GM23248 (cell line): Measurements from ENCODE around the gene LRBA. TPM values are rescaled to one million over a fixed set of nuclear protein-coding genes. Genes with fewer than 3 reads are reported as not detected.

ENCODE experiments used
- DNase-seq: peaks from one replicate; pipeline ENCODE4 v3.0.0-alpha.2; 2015
- H2AFZ ChIP-seq: fragments of 200-600 bp; sonication (generic); 2 replicates; pipeline ENCODE4 v1.6.1; 2016; ENCODE audit warnings: antibody characterized with exemption
- H3F3A ChIP-seq: fragments of 200-600 bp; sonication (generic); 2 replicates; pipeline ENCODE4 v1.6.1; 2016; ENCODE audit warnings: mild to moderate bottlenecking, antibody characterized with exemption, mixed run types; ENCODE audit not compliant: insufficient read depth
- H3K27ac ChIP-seq: fragments of 200-600 bp; sonication (generic); 2 replicates; pipeline ENCODE4 v1.5.1; 2016; ENCODE audit warnings: mild to moderate bottlenecking
- H3K27me3 ChIP-seq: fragments of 200-600 bp; sonication (generic); replicated peaks from 2 replicates; pipeline ENCODE4 v1.6.1; 2016; ENCODE audit warnings: mild to moderate bottlenecking; ENCODE audit not compliant: insufficient read depth
- H3K36me3 ChIP-seq: fragments of 200-600 bp; sonication (generic); 2 replicates; pipeline ENCODE4 v1.6.1; 2016; ENCODE audit warnings: low read depth, mild to moderate bottlenecking
- H3K4me1 ChIP-seq: fragments of 200-600 bp; sonication (generic); 2 replicates; pipeline ENCODE4 v1.6.1; 2016; ENCODE audit warnings: mild to moderate bottlenecking; ENCODE audit not compliant: insufficient read depth
- H3K4me2 ChIP-seq: fragments of 200-600 bp; sonication (generic); one replicate; pipeline ENCODE4 v1.6.1; 2016; ENCODE audit warnings: mild to moderate bottlenecking; ENCODE audit not compliant: unreplicated experiment
- H3K4me3 ChIP-seq: fragments of 200-600 bp; sonication (generic); 2 replicates; pipeline ENCODE4 v1.5.1; 2016; ENCODE audit warnings: mild to moderate bottlenecking
- H3K79me2 ChIP-seq: fragments of 200-600 bp; sonication (generic); 2 replicates; pipeline ENCODE4 v1.6.1; 2016; ENCODE audit warnings: mild to moderate bottlenecking; ENCODE audit not compliant: insufficient read depth
- H3K9ac ChIP-seq: fragments of 200-600 bp; sonication (generic); 2 replicates; pipeline ENCODE4 v1.6.1; 2016; ENCODE audit warnings: mild to moderate bottlenecking
- H3K9me2 ChIP-seq: fragments of 200-600 bp; sonication (generic); 2 replicates; pipeline ENCODE4 v1.6.1; 2016; ENCODE audit warnings: mixed run types, mild to moderate bottlenecking, moderate library complexity; ENCODE audit not compliant: insufficient read depth
- H3K9me3 ChIP-seq: fragments of 200-600 bp; sonication (generic); one replicate; pipeline ENCODE4 v1.6.1; 2017; ENCODE audit warnings: low read depth
- H4K20me1 ChIP-seq: fragments of 200-600 bp; sonication (generic); 2 replicates; pipeline ENCODE4 v1.6.0; 2016; ENCODE audit not compliant: insufficient read depth
- EZH2 ChIP-seq: fragments of 200-600 bp; sonication (generic); IDR thresholded peaks from 2 replicates; pipeline ENCODE4 v1.6.1; 2018; ENCODE audit warnings: antibody characterized with exemption, mild to moderate bottlenecking; ENCODE audit not compliant: insufficient read depth, poor library complexity, severe bottlenecking
- EZH2phosphoT487 ChIP-seq: fragments of 200-600 bp; sonication (generic); IDR thresholded peaks from 2 replicates; pipeline ENCODE4 v1.6.1; 2018; ENCODE audit warnings: antibody characterized with exemption, moderate library complexity, mild to moderate bottlenecking, low read depth; ENCODE audit not compliant: insufficient read depth
- WGBS, 2 experiments: methylation state at CpG; one replicate each; pipeline ENCODE4 v1.1.6; 2015 to 2017; ENCODE audit warnings: low lambda C conversion rate in 2 of 2, low coverage in 1 of 2; ENCODE audit errors: missing lambda C conversion rate in 2 of 2; 5-methylcytosine and 5-hydroxymethylcytosine counted together
- in situ Hi-C: fragments of 300-500 bp; cut with MboI; formaldehyde crosslinking; loops from 2 replicates; pipeline ENCODE4 v1.15.0; 2020
- polyA plus RNA-seq: library from polyadenylated mRNA; unstranded; fragments of >200 nt; fragmentation: Nextera tagmentation; extraction: Ambion mirVana; gene quantifications from 2 replicates; pipeline ENCODE4 v1.2.1, GENCODE V29; 2016
- total RNA-seq: library from RNA; depleted of rRNA; stranded (reverse); fragments of >200 nt; shearing (Covaris generic); gene quantifications from 2 replicates; pipeline ENCODE4 v1.2.3, GENCODE V29; 2014

The LRBA gene
- total and polyA plus RNA-seq, 2 experiments from 2014 or later, result 6.6 to 17.8 TPM

DNA sequence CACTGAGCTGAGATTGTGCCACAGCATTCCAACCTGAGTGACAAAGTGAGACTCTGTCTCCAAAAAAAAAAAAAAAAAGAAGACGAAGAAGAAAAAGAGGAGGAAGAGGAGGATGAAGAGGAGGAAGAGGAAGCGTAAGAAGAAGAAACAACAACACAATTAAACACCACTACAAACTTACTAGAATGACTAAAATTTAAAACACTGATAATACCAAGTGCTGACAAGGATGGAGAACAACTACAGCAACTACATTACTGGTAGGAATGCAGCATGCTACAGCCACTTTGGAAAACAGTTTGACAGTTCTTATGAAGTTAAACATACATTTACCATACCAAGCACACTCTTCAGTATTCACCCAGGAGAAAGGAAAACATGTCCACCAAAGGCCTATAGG lies 24.1 kb downstream of the LRBA start:
- Histone ChIP-seq H3K4me3 (no peak overlapping the region), H3K4me1 (no peaks in the 10 kb centered on the region), H3K9me2 (no peaks in the 10 kb centered on the region), H3K9ac (no peak overlapping the region), H3F3A (no peaks in the 10 kb centered on the region), H3K27ac (no peak overlapping the region), H3K9me3 (no peaks in the 10 kb centered on the region), H3K36me3 (no peaks in the 10 kb centered on the region), H3K4me2 (no peak overlapping the region), H3K79me2 (no peaks in the 10 kb centered on the region), H2AFZ (no peak overlapping the region), H3K27me3 (no peaks in the 10 kb centered on the region), H4K20me1 (no peaks in the 10 kb centered on the region)
- 86 to 89% methylated on average over 2 of the region's 2 CpGs for WGBS, 2 experiments
- DNase-seq, result no peak
- TF ChIP-seq EZH2 (no peak), EZH2phosphoT487 (no peak)
- in situ Hi-C loops, result no loop called here

DNA sequence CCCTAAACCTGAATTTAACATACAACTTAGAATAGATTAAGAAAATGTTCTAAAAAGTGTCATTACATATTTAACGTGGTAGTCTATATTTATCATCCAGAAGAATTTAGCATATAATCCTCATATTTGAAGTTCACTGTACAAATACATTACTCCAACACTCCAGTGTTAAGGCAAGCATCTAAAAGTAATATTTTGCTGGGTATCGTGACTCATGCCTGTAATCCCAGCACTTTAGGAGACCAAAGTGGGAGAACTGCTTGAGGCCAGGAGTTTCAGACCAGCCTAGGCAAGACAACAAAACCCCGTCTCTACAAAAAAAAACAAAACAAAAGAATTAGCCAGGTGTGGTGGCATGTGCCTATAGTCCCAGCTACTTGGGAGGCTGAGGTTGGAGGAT lies 24.8 kb downstream of the LRBA start:
- no peaks in the 10 kb centered on the region for H3K9me2 ChIP-seq
- no peaks in the 10 kb centered on the region for H3K9me3 ChIP-seq
- H3K4me3 ChIP-seq, result no peak overlapping the region
- in situ Hi-C loops, result no loop called here
- no peak overlapping the region for H3K27ac ChIP-seq
- H3K27me3 ChIP-seq, result no peaks in the 10 kb centered on the region
- H3K9ac ChIP-seq, result no peak overlapping the region
- H3K79me2 ChIP-seq, result no peaks in the 10 kb centered on the region
- no peaks in the 10 kb centered on the region for H4K20me1 ChIP-seq
- H3K36me3 ChIP-seq, result no peaks in the 10 kb centered on the region
- DNase-seq, result no peak
- H3K4me2 ChIP-seq, result no peak overlapping the region
- TF ChIP-seq EZH2, result no peak
- TF ChIP-seq EZH2phosphoT487, result no peak
- no peaks in the 10 kb centered on the region for H3F3A ChIP-seq
- H2AFZ ChIP-seq, result no peak overlapping the region
- H3K4me1 ChIP-seq, result no peaks in the 10 kb centered on the region
- WGBS, 2 experiments, result 91 to 93% methylated on average over 3 of the region's 3 CpGs

- Histone ChIP-seq H3K4me1 (no peaks in the 10 kb centered on the region), H3F3A (no peaks in the 10 kb centered on the region), H3K36me3 (no peaks in the 10 kb centered on the region), H2AFZ (no peak overlapping the region), H3K27ac (no peak overlapping the region), H3K9me2 (no peaks in the 10 kb centered on the region), H4K20me1 (no peaks in the 10 kb centered on the region), H3K9ac (no peak overlapping the region), H3K4me2 (no peak overlapping the region), H3K27me3 (no peaks in the 10 kb centered on the region), H3K9me3 (no peaks in the 10 kb centered on the region), H3K4me3 (no peak overlapping the region), H3K79me2 (no peaks in the 10 kb centered on the region)
- in situ Hi-C loops, result no loop called here
- 91 to 94% methylated on average over 2 of the region's 2 CpGs for WGBS, 2 experiments
- TF ChIP-seq EZH2phosphoT487 (no peak), EZH2 (no peak)
- no peak for DNase-seq
These were observed 26.8 kb downstream of the LRBA start for GRCh38 chr4:150988238-150988637.

DNA sequence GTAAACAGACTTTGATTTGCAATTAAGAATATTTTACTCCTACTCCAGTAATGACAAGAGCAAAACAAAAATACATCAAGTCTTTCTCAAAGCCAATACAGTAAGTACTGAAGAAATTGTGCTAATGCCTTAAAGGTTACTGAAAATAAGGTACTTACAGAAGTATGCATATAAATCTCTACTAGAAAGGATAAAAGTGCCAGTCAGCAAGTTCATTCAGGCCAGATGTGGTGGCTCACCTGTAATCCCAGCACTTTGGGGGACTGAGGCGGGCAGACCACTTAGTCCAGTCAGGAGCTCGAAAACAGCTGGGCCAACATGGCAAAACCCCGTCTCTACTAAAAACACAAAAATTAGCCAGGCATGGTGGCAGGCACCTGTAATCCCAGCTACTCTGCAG lies 27.9 kb downstream of the LRBA start:
- Histone ChIP-seq H3K9me2 (no peaks in the 10 kb centered on the region), H3K79me2 (no peaks in the 10 kb centered on the region), H3K27me3 (no peaks in the 10 kb centered on the region), H3K4me3 (no peak overlapping the region), H3F3A (no peaks in the 10 kb centered on the region), H3K4me2 (no peak overlapping the region), H3K27ac (no peak overlapping the region), H4K20me1 (no peaks in the 10 kb centered on the region), H3K36me3 (no peaks in the 10 kb centered on the region), H2AFZ (no peak overlapping the region), H3K4me1 (no peaks in the 10 kb centered on the region), H3K9ac (no peak overlapping the region), H3K9me3 (no peaks in the 10 kb centered on the region)
- no peak for TF ChIP-seq EZH2phosphoT487
- TF ChIP-seq EZH2, result no peak
- DNase-seq, result no peak
- 81 to 84% methylated on average over 3 of the region's 3 CpGs for WGBS, 2 experiments
- in situ Hi-C loops, result no loop called here

DNA sequence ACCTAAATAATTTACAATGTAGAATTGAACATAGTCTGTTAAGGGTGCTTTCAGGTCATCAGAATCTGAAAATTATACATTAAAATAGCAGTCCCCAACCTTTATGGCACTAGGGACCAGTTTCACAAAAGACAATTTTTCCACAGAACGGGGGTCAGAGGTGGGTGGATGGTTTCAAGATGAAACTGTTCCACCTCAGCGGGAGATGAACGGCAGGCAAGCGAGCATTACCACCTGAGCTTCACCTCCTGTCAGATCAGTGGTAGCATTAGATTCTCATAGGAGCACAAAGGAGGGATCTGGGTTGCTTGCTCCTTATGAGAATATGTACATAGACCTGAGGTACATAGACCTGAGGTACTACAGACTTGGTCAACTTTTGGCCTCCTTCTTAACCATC lies 29.0 kb downstream of the LRBA start:
- TF ChIP-seq EZH2phosphoT487, result no peak
- no peak for TF ChIP-seq EZH2
- no peaks in the 10 kb centered on the region for H3K9me3 ChIP-seq
- H3K4me3 ChIP-seq, result no peak overlapping the region
- H3K27ac ChIP-seq, result no peak overlapping the region
- in situ Hi-C loops, result no loop called here
- no peaks in the 10 kb centered on the region for H3K9me2 ChIP-seq
- no peak overlapping the region for H3K9ac ChIP-seq
- H4K20me1 ChIP-seq, result no peaks in the 10 kb centered on the region
- H3F3A ChIP-seq, result no peaks in the 10 kb centered on the region
- no peaks in the 10 kb centered on the region for H3K36me3 ChIP-seq
- no peaks in the 10 kb centered on the region for H3K4me1 ChIP-seq
- H3K27me3 ChIP-seq, result no peaks in the 10 kb centered on the region
- no peak overlapping the region for H2AFZ ChIP-seq
- no peak for DNase-seq
- 94 to 97% methylated on average over 4 of the region's 4 CpGs for WGBS, 2 experiments
- H3K79me2 ChIP-seq, result no peaks in the 10 kb centered on the region
- H3K4me2 ChIP-seq, result no peak overlapping the region
